Activated CD8-positive, alpha-beta memory T cell treated with anti-CD3 and anti-CD28 coated beads for 4 hours (primary cell): ENCODE results near the gene MDK.

Experiments
- DNase-seq, 2 donors: peaks; one replicate each; pipeline ENCODE4 v3.0.0-alpha.2; 2020; ENCODE audit warnings: low read depth in 2 of 2

The MDK gene

DNA sequence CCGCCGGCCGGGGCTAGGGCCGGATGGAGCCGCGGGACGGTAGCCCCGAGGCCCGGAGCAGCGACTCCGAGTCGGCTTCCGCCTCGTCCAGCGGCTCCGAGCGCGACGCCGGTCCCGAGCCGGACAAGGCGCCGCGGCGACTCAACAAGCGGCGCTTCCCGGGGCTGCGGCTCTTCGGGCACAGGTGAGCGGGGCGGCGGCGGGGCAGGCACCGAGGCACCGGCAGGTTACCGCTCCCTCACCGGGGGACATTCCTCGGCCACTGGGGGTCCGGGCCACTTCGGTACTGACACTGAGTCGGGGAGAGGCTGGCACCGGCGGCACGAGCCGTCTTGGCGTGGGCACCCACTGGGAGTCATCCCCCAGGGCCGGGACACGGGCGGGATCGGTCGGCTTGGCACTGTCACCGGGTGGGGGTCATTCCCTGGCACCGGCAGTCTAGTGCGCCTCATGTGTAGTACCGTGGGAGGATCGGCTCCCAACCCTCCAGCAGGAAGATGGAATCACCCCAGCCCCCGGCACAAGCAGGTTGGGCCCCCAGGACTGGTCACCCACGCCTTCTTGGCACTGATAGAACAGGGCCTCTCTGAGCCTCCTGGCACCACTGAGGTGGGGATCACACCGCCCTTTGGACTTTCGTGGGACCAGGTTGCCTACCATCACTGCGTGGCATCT is 33.7 kb upstream of the MDK start:
- DNase-seq: no peak

DNA sequence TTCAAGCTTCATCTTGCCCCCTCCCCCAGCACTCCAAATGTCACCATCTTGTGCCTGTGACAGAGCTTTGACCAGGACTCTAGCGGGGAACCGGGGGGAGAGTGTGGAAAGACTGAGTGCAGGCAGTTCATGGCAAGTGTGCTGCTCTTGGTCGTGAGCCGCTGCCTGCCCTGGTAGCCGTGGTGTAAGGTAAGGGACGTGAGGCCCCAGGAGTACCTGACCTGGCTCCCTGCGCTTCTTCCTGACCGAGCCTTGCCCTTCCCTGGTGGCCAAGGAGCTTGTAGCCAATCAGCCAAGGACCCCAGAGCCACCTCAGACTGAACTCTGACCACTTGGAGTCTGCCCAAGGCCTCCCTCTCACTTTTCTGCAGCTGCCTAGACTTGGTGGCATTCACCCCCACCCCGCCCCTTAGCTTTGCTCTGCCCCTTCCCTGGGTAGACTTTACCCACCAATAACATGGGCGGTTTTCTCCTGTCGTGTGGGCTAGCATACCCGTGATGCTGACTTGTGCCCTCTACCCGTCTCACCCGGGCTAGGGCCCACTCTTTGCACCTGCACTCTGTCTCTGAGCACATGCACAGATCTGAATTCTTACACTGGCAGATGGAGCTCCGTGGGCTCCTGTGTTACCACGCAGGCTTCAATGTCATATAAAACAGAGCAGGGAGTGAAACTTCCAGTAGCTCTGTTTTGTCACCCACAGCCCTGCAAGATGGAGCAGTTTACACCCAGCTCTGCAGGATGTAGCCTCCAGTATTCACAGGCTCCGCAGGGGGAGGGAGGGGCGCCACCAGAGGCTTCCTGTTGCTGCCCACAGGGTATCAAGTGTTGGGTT is 32.7 kb upstream of the MDK start:
- peak in 1 of 2 donors; percentile 44 for DNase-seq

DNA sequence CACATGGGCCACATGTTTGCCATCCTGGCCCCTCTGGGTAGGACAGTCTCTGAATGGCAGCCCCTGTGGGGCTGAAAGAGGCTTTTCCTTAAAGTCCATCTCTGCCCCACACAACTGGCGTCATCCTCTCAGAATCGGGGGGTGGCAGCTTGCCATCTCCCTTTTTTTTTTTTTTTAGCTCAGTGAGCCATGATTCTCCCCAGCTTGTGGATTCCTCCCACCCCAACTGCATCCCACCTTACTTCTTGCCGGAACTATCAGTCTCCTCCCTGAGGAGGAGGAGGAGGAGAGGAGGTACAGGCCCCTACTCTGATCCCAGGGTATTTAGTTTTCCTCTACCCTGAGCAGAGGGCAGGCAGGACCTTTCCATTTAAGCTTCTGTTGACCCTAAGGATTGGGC is 30.8 kb upstream of the MDK start:
- DNase-seq: no peak

DNA sequence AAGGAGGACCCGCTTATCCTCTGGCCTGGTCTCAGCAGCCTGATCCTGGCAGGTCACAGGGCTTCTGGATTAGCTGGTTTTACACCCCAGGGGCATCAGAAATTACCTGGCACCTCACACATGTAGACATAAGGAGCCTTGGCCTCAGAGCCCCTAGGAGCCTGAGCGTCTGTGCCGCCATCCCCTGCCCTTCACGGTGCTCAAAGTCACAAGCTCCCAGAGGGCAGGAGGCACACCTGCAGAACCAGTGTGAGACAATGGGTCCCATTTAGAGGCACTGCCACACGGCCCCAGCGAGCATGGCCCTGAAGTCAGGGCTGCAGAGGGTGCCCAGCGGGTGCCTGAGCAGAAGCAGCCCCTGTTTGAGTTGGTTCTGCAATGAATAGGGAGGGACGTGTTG is 30.3 kb upstream of the MDK start:
- DNase-seq: no peak

DNA sequence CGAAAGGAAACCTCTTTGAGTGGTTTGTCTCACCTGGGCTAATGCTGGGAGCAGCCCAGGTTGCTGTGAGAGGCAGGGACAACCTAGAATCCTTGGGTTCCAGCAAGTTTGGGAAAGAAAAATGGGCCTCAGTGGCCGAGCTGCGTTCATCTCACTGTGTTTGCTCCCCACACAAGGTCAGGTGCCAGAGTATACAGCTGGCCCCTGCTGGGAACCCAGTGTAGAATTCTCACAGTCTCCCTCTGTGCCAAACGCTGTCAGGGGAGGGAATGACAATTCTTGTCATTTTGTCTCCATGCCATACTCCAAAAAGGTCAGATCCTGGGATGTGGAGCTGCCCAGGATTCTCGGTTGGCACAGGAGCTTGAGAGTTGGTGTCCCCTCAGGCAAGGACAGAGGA is 29.9 kb upstream of the MDK start:
- DNase-seq: no peak

DNA sequence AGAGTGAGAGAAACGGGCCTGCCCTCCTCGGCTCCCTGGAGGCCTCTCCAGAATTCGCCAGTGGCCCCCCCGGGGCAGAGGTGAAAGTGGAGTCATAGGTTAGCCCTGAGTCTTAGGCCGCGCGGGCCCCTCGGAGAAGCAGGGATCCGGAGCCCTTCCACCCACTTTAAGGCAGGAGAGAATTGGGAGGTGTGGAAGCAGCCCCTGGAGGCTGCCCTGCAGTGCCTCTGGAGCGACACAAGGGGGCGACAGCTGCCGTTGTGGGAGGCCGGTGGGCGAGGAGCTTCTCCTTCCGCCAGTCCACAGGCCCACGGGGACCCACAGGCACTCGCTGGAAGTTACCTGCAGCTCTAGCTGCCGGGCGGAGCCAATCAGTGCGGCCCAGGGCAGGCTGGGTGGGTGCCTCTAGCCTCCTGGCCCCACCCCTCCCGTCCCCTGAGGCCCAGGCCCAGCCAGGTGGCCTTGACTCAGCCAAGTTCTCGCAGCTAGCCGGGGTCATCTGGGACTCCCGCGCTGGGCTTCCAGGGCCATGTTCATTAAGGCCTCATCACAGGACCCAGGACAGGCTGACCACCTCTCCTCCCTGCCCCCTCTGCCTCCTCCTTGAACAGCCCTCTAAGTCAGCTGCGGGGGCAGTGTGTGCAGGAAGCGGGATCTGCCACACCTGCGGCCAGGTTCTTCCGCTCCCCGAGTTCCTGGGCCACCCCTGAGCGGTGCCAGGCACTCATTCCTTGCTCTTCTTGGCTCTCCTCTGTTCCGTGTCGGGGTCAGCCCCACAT is 29.2 kb upstream of the MDK start:
- peak; percentile 57 to 58 for DNase-seq

DNA sequence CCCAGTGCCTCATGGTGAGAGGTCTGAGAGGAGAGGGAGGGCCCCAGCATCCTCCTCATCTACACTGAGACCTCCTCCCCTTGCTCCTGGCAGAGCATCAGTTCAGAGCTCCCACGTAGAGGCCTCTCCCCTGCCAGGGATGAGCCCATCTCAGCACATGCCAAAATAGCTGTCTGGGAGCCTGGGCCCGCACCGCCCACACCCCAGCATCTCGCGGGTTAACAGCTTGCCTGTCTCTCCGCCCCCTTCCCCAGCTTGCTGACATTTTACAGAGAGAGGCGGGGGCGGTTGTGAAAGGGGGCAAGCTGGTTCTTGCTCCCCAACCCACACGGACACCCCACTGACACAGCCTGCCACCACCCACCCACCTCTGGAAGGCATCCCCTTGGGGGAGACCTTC is 27.8 kb upstream of the MDK start:
- peak; percentile 54 to 62 for DNase-seq

DNA sequence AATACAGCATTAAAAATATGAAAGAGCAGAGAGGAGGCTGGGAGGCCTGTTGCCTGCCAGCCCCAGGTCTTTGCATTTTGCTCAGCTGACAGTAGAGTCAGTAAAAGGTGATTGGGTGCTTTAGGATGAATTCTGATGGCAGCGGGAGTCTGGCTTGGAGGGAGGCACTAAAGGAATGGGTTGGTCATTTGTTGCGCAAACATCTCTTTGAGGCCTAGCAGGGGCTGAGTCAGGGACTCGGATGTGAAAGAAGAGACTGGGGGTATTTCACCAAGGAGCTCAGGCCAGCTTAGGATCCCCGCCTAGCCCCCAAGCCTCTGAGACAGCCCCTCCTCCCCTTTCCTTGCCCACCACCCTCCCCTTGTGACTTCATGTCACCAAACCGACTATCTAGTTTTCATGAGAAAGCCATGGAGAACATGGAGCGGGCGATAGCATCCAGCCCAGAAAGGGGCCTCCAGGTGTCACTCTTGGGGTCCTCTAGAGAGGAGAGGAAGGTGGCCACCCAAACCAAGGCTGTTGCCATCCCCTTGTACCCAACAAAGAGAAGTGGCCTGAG is 24.5 kb upstream of the MDK start:
- no peak for DNase-seq

DNA sequence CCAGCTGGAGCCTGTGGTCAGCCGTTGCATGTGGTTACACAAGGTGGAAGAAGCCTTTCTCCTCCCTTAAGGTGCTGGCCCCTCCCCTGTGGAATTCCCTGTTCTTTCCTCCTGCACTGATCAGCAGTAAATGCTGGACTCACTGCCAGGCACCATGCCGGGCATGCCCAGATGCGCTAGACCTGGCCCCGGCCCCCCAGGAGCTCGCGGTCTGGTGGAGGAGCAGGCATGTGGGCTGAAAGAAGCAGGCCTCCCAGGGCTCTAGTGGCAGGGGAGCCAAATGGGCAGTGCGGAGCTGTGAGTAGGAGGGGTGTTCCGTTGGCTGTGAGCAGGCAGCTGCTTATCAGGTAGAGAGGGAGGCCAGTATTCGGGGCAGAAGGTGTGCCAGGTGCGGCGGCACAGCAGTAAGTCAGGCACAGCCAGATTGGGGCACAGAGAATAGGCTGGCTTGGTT is 24.0 kb upstream of the MDK start:
- no peak for DNase-seq

DNA sequence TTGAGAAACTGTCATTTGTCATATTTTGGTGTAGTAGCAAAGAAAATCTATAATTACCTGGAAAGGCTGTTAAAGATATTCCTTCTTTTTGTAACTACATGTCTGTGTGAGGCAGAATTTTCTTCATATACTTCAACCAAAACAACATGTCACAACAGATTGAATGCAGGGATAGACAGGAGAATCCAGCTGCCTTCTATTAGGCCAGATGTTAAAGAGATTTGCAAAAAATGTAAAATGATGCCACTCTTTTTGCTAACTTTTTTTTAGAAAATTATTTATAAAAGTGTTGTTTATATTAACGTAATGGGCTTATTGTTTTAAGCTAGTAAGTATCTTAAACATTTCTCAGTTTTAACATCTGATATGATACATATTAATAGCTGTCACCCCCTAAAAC is 21.5 kb upstream of the MDK start:
- no peak for DNase-seq

DNA sequence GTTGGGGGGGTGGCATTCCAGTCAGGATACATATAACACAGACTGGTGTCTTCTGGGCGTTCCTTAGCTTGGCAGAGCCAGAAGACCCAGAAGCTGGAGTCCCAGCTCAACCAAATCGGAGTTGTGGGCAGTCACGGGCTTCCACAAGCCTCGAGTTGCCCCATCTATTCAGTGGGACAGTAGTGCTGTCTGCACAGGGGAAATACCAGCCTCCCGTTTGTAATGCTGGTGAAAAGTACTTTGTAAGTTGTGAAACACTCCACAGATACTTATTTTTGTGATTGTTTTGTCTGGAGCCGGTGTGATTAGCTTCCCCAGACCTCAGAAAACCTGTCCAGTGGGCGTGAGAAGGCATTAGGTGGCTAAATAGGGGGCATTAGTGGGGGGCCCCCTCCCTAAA is 20.6 kb upstream of the MDK start:
- DNase-seq: no peak

DNA sequence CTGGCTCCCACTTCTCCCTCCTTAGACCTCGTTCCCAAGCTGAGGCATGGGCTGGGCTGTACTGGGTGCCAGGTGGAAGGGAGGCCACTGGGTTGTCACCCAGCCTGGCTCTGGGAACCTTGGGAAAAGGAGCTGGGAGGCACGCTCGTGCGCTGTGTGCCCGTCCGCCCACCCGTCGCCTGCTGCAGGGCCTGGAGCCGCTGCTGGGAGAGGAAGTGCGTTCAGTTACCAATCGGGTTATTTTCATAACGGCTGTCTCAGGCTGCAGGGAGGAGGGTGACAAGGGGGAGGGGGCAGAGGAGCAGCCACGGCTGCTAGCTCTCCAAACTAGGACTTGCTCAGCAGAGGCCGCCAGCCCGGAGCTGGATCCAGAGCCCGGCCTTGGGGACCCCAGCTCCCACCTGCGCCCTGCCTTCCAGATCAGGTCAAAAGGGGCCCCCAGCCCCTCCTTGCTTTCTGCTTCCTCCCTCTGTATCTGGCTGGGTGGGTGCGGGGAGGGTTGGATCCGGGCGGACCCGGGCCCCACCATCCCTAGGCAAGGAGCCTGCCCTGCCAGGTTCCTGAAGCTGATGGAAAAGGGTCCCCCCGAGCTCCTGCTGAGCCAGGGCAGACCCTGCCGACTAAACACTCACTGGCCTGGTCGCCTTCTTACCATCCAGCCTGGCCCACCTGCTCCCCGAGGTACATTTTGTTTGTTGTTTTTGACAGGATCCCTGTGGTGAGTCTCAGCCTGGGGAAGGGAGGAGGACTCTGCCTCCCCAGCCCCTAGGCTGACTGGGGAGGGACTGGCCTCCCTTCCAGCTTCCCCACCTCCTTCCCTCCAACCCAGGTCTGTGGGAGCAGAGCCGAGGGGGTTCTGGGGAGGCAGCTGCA is 19.9 kb upstream of the MDK start:
- peak in 1 of 2 donors; percentile 36 for DNase-seq

DNA sequence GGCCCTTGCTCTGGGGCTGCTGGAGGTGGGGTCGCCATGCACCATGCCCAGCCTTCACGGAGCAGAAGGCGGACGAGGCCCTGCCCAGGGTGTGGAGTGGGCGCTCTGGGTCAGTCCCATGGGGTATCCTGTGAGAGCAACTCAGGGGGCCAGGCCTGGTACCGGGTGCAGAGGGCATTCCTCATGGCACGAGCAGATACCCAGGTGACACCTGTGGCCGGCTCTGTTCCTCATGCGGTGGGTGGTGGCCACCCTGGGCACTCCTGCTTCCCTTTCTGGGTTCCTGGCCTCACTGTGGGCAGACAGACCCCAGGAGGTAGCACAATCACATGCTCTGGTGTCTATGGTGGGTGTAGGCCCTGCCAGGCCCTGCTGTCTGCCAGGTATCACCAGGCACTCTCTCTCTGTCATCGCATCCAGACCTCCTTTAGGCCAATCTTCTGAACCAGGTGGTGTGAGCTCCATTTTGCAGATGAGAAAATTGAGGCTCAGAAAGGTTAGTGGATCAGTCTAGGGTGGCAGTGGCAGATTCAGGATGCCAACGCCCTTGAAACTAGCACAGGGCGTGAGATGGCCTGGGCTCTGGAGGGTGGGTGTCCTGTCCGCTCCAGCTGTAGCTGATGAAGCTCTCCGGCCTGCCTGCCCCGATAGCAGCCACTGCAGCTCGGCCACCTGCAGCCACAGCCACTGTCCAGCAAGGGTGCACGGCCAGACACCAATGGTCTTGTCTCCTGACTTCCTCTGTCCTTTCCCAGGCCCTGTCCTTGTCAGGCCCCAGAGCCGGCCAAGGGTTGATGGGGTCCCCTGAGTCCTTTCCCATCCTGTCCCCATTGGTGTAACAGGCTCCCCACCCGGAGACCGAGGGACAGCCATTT is 19.1 kb upstream of the MDK start:
- DNase-seq: no peak

DNA sequence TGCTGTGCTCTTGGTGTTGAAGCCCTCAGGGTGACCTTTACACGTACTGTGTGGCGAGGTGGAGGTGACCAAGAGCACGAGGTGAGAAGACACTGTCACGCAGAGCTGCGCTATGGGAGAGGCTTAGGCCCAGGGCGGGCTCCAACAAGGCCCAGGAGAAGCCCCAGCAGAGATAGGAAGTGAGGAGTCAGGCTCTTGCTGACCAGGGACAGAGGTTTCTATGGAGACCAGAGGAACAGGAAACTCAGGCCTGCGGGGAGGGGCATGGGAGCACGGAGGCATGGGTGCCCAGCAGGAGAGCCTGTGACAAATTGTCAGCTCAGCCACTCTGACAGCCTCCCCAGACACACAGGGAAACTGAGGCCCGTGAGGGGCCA is 18.4 kb upstream of the MDK start:
- DNase-seq: no peak

DNA sequence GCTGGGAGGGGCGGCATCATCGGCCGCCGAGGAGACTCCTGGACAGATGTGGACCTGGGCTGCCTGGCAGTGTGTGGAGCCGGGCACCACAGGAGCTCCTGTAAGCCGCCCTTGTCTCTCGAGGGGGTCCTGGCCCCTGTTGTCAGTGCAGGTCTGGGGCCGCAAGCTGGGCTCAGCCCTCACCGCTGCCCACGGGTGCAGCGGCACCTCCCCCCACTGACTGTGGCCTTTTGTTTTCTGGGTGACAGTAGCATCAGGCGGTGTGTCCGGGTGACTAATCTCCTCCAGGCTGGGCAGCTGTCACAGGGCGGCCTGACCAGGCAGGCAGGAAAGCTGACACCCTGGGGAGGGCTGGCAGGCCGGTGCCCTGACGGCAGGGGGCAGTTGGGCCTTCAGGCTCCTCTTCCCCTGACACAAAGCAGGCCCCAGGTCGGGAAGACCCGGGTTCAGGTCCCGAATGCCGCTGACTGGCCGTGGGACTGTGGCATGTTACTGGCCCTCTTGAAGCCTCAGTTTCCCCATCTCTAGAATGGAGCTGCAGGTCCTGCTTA is 17.9 kb upstream of the MDK start:
- no peak for DNase-seq

DNA sequence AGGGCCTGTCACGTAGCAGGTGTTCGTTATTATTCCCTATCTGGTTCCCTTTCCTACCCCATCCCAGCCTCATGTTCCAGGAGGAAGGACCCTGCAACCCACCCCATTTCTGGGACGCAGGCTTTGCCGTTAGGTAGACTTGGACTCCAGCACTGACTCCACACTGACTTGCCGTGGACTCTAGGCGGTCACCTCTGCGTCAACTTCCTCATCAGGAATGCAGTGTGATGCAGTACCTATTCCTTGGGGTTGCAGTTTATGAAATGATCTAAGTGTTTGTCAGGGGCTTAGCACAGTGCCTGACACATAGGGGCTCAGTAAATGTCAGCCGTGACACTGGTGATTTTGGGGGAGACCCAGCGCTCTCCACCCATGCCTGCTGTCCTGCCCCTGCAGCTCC is 17.4 kb upstream of the MDK start:
- no peak for DNase-seq

DNA sequence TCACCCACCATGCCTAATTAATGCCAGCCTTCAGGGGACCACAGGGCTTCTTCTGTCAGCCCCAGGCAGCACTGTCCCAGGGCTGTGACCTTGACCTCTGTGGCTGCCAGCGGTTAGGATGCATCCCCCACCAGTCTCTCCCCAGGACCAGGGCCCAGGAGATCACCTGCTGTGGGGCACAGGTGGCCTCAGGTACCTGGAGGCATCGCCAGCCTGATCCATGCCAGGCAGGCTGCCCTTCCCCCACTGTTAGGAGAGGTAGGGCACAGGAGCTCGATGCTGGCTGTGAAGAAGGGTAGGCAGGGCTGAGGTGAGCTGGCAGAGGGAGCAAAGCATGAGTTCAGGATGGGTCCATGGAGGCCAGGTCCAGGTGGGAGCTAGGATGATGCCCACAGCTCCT is 16.7 kb upstream of the MDK start:
- DNase-seq: no peak

DNA sequence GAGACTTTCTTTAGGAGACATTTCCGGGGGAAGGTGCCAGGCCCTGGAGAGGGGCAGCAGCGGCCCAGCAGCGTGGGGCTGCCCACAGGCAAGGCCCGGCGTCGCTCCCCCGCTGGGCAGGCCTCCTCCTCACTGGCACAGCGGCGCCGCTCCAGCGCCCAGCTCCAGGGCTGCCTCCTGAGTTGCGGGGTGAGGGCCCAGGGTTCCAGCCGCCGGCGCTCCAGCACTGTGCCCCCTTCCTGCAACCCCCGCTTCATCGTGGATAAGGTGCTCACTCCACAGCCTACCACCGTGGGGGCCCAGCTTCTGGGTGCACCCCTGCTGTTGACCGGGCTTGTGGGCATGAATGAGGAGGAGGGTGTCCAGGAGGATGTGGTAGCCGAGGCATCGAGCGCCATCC is 15.2 kb upstream of the MDK start:
- DNase-seq: no peak

DNA sequence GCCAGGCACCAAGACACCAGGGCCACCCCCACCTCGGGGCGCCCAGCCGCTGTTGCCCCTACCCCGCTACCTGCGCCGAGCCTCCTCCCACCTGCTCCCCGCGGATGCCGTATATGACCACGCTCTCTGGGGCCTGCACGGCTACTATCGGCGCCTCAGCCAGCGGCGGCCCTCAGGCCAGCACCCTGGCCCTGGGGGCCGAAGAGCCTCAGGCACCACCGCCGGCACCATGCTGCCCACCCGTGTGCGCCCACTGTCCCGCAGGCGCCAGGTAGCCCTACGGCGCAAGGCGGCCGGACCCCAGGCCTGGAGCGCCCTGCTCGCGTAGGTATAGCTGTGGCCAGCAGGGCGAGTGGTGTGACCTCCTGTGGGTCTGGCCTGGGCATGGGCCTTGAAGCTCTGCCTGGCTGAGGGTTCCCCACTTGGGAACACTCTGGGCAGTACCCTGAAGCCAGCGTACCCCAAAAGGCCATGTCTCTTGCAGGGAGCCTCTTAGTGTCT is 14.8 kb upstream of the MDK start:
- DNase-seq: no peak
